Aortic smooth muscle cell (primary cell): Measurements from ENCODE around the gene RABAC1. TPM values are rescaled to one million over a fixed set of nuclear protein-coding genes. Genes with fewer than 3 reads are reported as not detected.

Source experiments
- total RNA-seq: library from RNA; depleted of rRNA; stranded (reverse); fragments of >200 nt; gene quantifications from 2 replicates; pipeline ENCODE4 v1.2.3, GENCODE V29; 2014

Gene RABAC1
- total RNA-seq = 212 and 252 TPM in 2 replicates

GRCh38 chr19:41959056-41960053 lies at the start of gene RABAC1:
RABAC1 (minus strand) TSS chr19:41959321; CDS start chr19:41959292, 29 bp downstream.

GRCh38 chr19:41993612-41994483 lies 34.7 kb upstream of the RABAC1 start, which contains the start of gene ATP1A3:
ATP1A3 (minus strand) TSS chr19:41994230; CDS start chr19:41994076, 154 bp downstream.

GRCh38 chr19:41928221-41928683 lies 30.9 kb downstream of the RABAC1 start, which contains the start of gene ERFL:
ERFL (minus strand) TSS chr19:41928449; CDS start chr19:41912919, 15,530 bp downstream.

Other genes with a start within 250 kb of the RABAC1 start
- not detected in 2 replicates for gene CEACAM6, start 203.8 kb downstream of the RABAC1 start, total RNA-seq
- not detected in 2 replicates for gene CEACAM3, start 162.7 kb downstream of the RABAC1 start, total RNA-seq
- gene LYPD4, start 114.6 kb downstream of the RABAC1 start, total RNA-seq = not detected in 2 replicates
- not detected in 2 replicates for gene DMRTC2, start 114.3 kb downstream of the RABAC1 start, total RNA-seq
- gene RPS19, start 99.1 kb downstream of the RABAC1 start, total RNA-seq = 1,192 and 1,270 TPM in 2 replicates
- not detected in 2 replicates for gene CD79A, start 82.0 kb downstream of the RABAC1 start, total RNA-seq
- 24.2 and 29.1 TPM in 2 replicates for gene ARHGEF1, start 76.1 kb downstream of the RABAC1 start, total RNA-seq
- 0.06 TPM in 1 of 2 replicates, not detected in the other for gene ERFL, start 30.9 kb downstream of the RABAC1 start, total RNA-seq
- gene ATP1A3, start 34.9 kb upstream of the RABAC1 start, total RNA-seq = under 0.01 and 0.25 TPM in 2 replicates
- gene GRIK5, start 110.9 kb upstream of the RABAC1 start, total RNA-seq = 3.4 and 5.9 TPM in 2 replicates
- gene ZNF574, start 116.8 kb upstream of the RABAC1 start, total RNA-seq = 7.0 and 10.0 TPM in 2 replicates
- gene POU2F2, start 173.1 kb upstream of the RABAC1 start, total RNA-seq = 0.06 and 0.13 TPM in 2 replicates